Keratinocyte (primary cell): ENCODE measurements around the gene SSTR4. TPM values are rescaled to one million over a fixed set of nuclear protein-coding genes. Genes with fewer than 3 reads are reported as not detected.

Experiments
- DNase-seq: peaks from one replicate; pipeline ENCODE4 v3.0.0-alpha.2; 2011; ENCODE audit warnings: low read depth, missing footprints, low spot score
- FAIRE-seq: peaks from 2 replicates; lab custom pipeline; 2011; peaks lifted over from hg19 to GRCh38; lab: Jason Lieb, UNC
- H2AFZ ChIP-seq: 2 replicates; pipeline ENCODE4 v1.6.0; 2012; ENCODE audit warnings: low read length, control low read depth, inconsistent platforms; ENCODE audit not compliant: control insufficient read depth
- H3K27ac ChIP-seq: 2 replicates; pipeline ENCODE4 v1.5.1; 2011; ENCODE audit warnings: low read length; ENCODE audit not compliant: control insufficient read depth, insufficient read depth
- H3K27me3 ChIP-seq: 3 replicates; pipeline ENCODE4 v1.6.0; 2011; ENCODE audit warnings: low read length; ENCODE audit not compliant: control insufficient read depth, insufficient read depth; ENCODE audit errors: extremely low read depth
- H3K36me3 ChIP-seq, 2 experiments: 2 replicates in 1 of 2; 3 replicates in 1 of 2; pipeline ENCODE4 v1.5.1; 2011; ENCODE audit warnings: low read length in 2 of 2, mild to moderate bottlenecking in 1 of 2; ENCODE audit not compliant: control insufficient read depth in 2 of 2, insufficient read depth in 2 of 2; ENCODE audit errors: extremely low read depth in 1 of 2
- H3K4me1 ChIP-seq: 3 replicates; pipeline ENCODE4 v1.5.1; 2011; ENCODE audit warnings: low read length; ENCODE audit not compliant: control insufficient read depth, insufficient read depth; ENCODE audit errors: extremely low read depth
- H3K4me2 ChIP-seq: 3 replicates; pipeline ENCODE4 v1.6.0; 2011; ENCODE audit warnings: low read depth, low read length; ENCODE audit not compliant: control insufficient read depth, insufficient read depth; ENCODE audit errors: extremely low read depth
- H3K4me3 ChIP-seq, 3 experiments: fragments of 200-600 bp in 1 of 3; sonication (generic) in 1 of 3; 2 replicates in 2 of 3; 3 replicates in 1 of 3; pipeline ENCODE4 v1.5.1; 2011 to 2016; ENCODE audit warnings: low read length in 3 of 3, mild to moderate bottlenecking in 3 of 3, control low read depth in 2 of 3, inconsistent platforms in 1 of 3, low read depth in 1 of 3, mixed read lengths in 1 of 3, mixed run types in 1 of 3, moderate library complexity in 1 of 3; ENCODE audit not compliant: control insufficient read depth in 2 of 3, insufficient read depth in 2 of 3; ENCODE audit errors: extremely low read depth in 1 of 3
- H3K79me2 ChIP-seq: 2 replicates; pipeline ENCODE4 v1.6.0; 2012; ENCODE audit warnings: low read length; ENCODE audit not compliant: control insufficient read depth, insufficient read depth
- H3K9ac ChIP-seq: 3 replicates; pipeline ENCODE4 v1.6.0; 2011; ENCODE audit warnings: low read length; ENCODE audit not compliant: control insufficient read depth, insufficient read depth; ENCODE audit errors: extremely low read depth
- H3K9me1 ChIP-seq: 3 replicates; pipeline ENCODE4 v1.6.0; 2011; ENCODE audit warnings: low read length; ENCODE audit not compliant: control insufficient read depth, insufficient read depth; ENCODE audit errors: extremely low read depth
- H3K9me3 ChIP-seq: 2 replicates; pipeline ENCODE4 v1.5.1; 2012; ENCODE audit warnings: low read depth, low read length; ENCODE audit not compliant: control insufficient read depth
- H4K20me1 ChIP-seq: 3 replicates; pipeline ENCODE4 v1.6.0; 2011; ENCODE audit warnings: low read length; ENCODE audit not compliant: control insufficient read depth, insufficient read depth; ENCODE audit errors: extremely low read depth
- CTCF ChIP-seq, 3 experiments: IDR thresholded peaks in 1 of 3; conservative IDR thresholded peaks in 1 of 3; optimal IDR thresholded peaks in 1 of 3; 2 replicates in 2 of 3; 3 replicates in 1 of 3; pipeline versions ENCODE3 to v1.5.1; 2011; ENCODE audit warnings: low read length in 3 of 3, mild to moderate bottlenecking in 3 of 3, moderate library complexity in 2 of 3, control low read depth in 1 of 3, inconsistent platforms in 1 of 3; ENCODE audit not compliant: insufficient read depth in 2 of 3; ENCODE audit errors: extremely low read depth in 1 of 3
- EZH2 ChIP-seq: IDR thresholded peaks from one replicate; pipeline ENCODE4 v1.6.1; 2012; ENCODE audit warnings: inconsistent platforms, mild to moderate bottlenecking, low read length, moderate library complexity
- dilution Hi-C: fragments of 300-500 bp; cut with MboI; formaldehyde crosslinking; loops from one replicate; pipeline ENCODE4 v1.7.0; 2020; ENCODE audit warnings: low sequenced_read_pairs; ENCODE audit not compliant: extremely low pct_ligation_motif_present
- polyA plus RNA-seq, 5 experiments: library from polyadenylated mRNA; depleted of rRNA in 3 of 5; stranded (reverse) in 3 of 5; stranded (forward) in 1 of 5; unstranded in 1 of 5; fragments of >200 nt; gene quantifications; 1 replicate in 1 of 5; 2 replicates in 3 of 5; 3 replicates in 1 of 5; pipeline versions ENCODE4 v1.2.1 to v1.2.3, GENCODE V29; 2011 to 2012; ENCODE audit warnings: missing spikeins in 2 of 5, low read depth in 1 of 5, low replicate concordance in 1 of 5

SSTR4 gene
- polyA plus RNA-seq, 1 donor (not counting 4 experiments of a cell fraction or from before 2014, with no cell fraction given), result not detected

DNA sequence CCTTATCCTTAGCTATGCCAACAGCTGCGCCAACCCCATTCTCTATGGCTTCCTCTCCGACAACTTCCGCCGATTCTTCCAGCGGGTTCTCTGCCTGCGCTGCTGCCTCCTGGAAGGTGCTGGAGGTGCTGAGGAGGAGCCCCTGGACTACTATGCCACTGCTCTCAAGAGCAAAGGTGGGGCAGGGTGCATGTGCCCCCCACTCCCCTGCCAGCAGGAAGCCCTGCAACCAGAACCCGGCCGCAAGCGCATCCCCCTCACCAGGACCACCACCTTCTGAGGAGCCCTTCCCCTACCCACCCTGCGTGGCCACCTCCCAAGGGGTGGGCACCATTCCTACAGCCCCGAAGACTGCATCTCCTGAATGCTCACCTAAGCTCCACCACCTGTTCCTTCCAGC is 1.3 kb downstream of the SSTR4 start:
- TF ChIP-seq EZH2 (no peak), CTCF (optimal IDR thresholded peaks at IDR 0.05 in 1 of 3, IDR thresholded peaks at IDR 0.05 in 1 of 3, conservative IDR thresholded peaks at IDR 0.05 in 1 of 3; ENCODE audit: extremely low read depth in 1 of 3, insufficient read depth in 2 of 3, low read length in 3 of 3) (no peak)

GRCh38 chr20:23037017-23037481 is 1.9 kb downstream of the SSTR4 start:
- H3K27me3 ChIP-seq, result peaks cover 41% of the 10 kb centered on the region
- no peak for TF ChIP-seq CTCF (optimal IDR thresholded peaks at IDR 0.05 in 1 of 3, IDR thresholded peaks at IDR 0.05 in 1 of 3, conservative IDR thresholded peaks at IDR 0.05 in 1 of 3; ENCODE audit: extremely low read depth in 1 of 3, insufficient read depth in 2 of 3, low read length in 3 of 3)
- TF ChIP-seq EZH2, result no peak
- no peak for FAIRE-seq

More for the DNA sequence above, 1.3 kb downstream of the SSTR4 start:
- Histone ChIP-seq H3K4me3 (no peak overlapping the region), H3K9ac (no peak overlapping the region), H3K9me1 (no peaks in the 10 kb centered on the region), H4K20me1 (no peaks in the 10 kb centered on the region), H3K27ac (no peak overlapping the region), H3K27me3 (peaks cover 41% of the 10 kb centered on the region), H3K9me3 (no peaks in the 10 kb centered on the region), H3K36me3 (no peaks in the 10 kb centered on the region), H3K4me2 (no peak overlapping the region), H3K4me1 (peaks cover 4% of the 10 kb centered on the region), H2AFZ (no peak overlapping the region), H3K79me2 (no peaks in the 10 kb centered on the region)
- no peak for FAIRE-seq
- no peak for DNase-seq
- dilution Hi-C loops, result loop anchor here (25.0 kb wide), 1 partner anchor 151 kb away; no protein-coding TSS in a partner anchor

More at GRCh38 chr20:23037017-23037481, 1.9 kb downstream of the SSTR4 start:
- no peak for DNase-seq
- no peaks in the 10 kb centered on the region for H3K9me3 ChIP-seq
- no peaks in the 10 kb centered on the region for H3K79me2 ChIP-seq
- no peak overlapping the region for H3K9ac ChIP-seq
- H2AFZ ChIP-seq, result no peak overlapping the region
- no peak overlapping the region for H3K4me3 ChIP-seq
- H3K27ac ChIP-seq, result no peak overlapping the region
- dilution Hi-C loops, result loop anchor here (25.0 kb wide), 1 partner anchor 150 kb away; no protein-coding TSS in a partner anchor
- no peak overlapping the region for H3K4me2 ChIP-seq
- no peaks in the 10 kb centered on the region for H3K36me3 ChIP-seq
- no peaks in the 10 kb centered on the region for H3K9me1 ChIP-seq
- peaks cover 4% of the 10 kb centered on the region for H3K4me1 ChIP-seq
- H4K20me1 ChIP-seq, result no peaks in the 10 kb centered on the region
